HL-60 (cell line): Measurements from ENCODE around the gene MANF.

Experiments
- CTCF ChIP-seq: IDR thresholded peaks from one replicate; pipeline ENCODE4 v1.5.1; 2011; ENCODE audit warnings: low read length, control low read depth, inconsistent platforms; ENCODE audit not compliant: insufficient read depth
- POLR2AphosphoS5 ChIP-seq: IDR thresholded peaks from 2 replicates; pipeline ENCODE4 v1.6.1; 2012; ENCODE audit warnings: low read depth
- REST ChIP-seq: IDR thresholded peaks from 2 replicates; pipeline ENCODE4 v1.6.1; 2012; ENCODE audit warnings: low read depth; ENCODE audit not compliant: insufficient replicate concordance

GRCh38 chr3:51390246-51391074 lies 5.4 kb downstream of the MANF start:
- TF ChIP-seq CTCF, result no peak
- TF ChIP-seq POLR2AphosphoS5, result no peak; the same call in 1 of the 2 replicates
- no peak for TF ChIP-seq REST
